Measurements from ENCODE around the gene C22orf42. TPM values are rescaled to one million over a fixed set of nuclear protein-coding genes. Genes with fewer than 3 reads are reported as not detected.
"Not testable (repeated sequence)": the region's sequence is repeated elsewhere in the genome, so short reads cannot be mapped to it uniquely, and the experiment has no call there.

The C22orf42 gene
- total RNA-seq, 1 donor from 2014 or later = 2.1 TPM

- H3K36me3 Mint-ChIP-seq = no peaks in the 10 kb centered on the region
- peaks cover 58% of the 10 kb centered on the region for H3K27me3 Mint-ChIP-seq
- H3K4me3 Mint-ChIP-seq = peak overlapping the region; percentile 58
- TF ChIP-seq CTCF (conservative IDR thresholded peaks at IDR 0.05) = peak; percentile 74
- no peak for DNase-seq (ENCODE audit: extremely low spot score, unreplicated experiment)
- peak overlapping the region; percentile 51 for H3K27ac Mint-ChIP-seq
- no peaks in the 10 kb centered on the region for H3K9me3 Mint-ChIP-seq
- peaks cover 13% of the 10 kb centered on the region for H3K4me1 Mint-ChIP-seq (ENCODE audit: unreplicated experiment)
Measured at GRCh38 chr22:32202539-32203180, 43.6 kb upstream of the C22orf42 start.

GRCh38 chr22:32202161-32202538 is 43.0 kb upstream of the C22orf42 start:
- Mint-ChIP-seq H3K27ac (peak overlapping the region; percentile 51), H3K27me3 (peaks cover 60% of the 10 kb centered on the region), H3K4me1 (ENCODE audit: unreplicated experiment) (peaks cover 13% of the 10 kb centered on the region), H3K4me3 (peak overlapping the region; percentile 58), H3K36me3 (no peaks in the 10 kb centered on the region), H3K9me3 (no peaks in the 10 kb centered on the region)
- no peak for TF ChIP-seq CTCF (conservative IDR thresholded peaks at IDR 0.05)
- DNase-seq (ENCODE audit: extremely low spot score, unreplicated experiment) = no peak

GRCh38 chr22:32200752-32201151 is 41.6 kb upstream of the C22orf42 start:
- no peak overlapping the region for H3K27ac Mint-ChIP-seq
- peaks cover 67% of the 10 kb centered on the region for H3K27me3 Mint-ChIP-seq

GRCh38 chr22:32199961-32200360 is 40.9 kb upstream of the C22orf42 start:
- Mint-ChIP-seq H3K4me1 (ENCODE audit: unreplicated experiment) (peaks cover 8% of the 10 kb centered on the region), H3K27me3 (peaks cover 66% of the 10 kb centered on the region), H3K9me3 (no peaks in the 10 kb centered on the region), H3K36me3 (no peaks in the 10 kb centered on the region), H3K4me3 (no peak overlapping the region), H3K27ac (no peak overlapping the region)
- no peak for DNase-seq (ENCODE audit: extremely low spot score, unreplicated experiment)
- no peak for TF ChIP-seq CTCF (conservative IDR thresholded peaks at IDR 0.05)

More at GRCh38 chr22:32200752-32201151, 41.6 kb upstream of the C22orf42 start:
- H3K9me3 Mint-ChIP-seq = no peaks in the 10 kb centered on the region
- no peak for DNase-seq (ENCODE audit: extremely low spot score, unreplicated experiment)
- no peak overlapping the region for H3K4me3 Mint-ChIP-seq
- no peak for TF ChIP-seq CTCF (conservative IDR thresholded peaks at IDR 0.05)
- no peaks in the 10 kb centered on the region for H3K36me3 Mint-ChIP-seq
- H3K4me1 Mint-ChIP-seq (ENCODE audit: unreplicated experiment) = peaks cover 13% of the 10 kb centered on the region

GRCh38 chr22:32199341-32199740 is 40.2 kb upstream of the C22orf42 start:
- Mint-ChIP-seq H3K9me3 (no peaks in the 10 kb centered on the region), H3K27me3 (peaks cover 62% of the 10 kb centered on the region), H3K36me3 (no peaks in the 10 kb centered on the region), H3K27ac (no peak overlapping the region), H3K4me1 (ENCODE audit: unreplicated experiment) (peaks cover 1% of the 10 kb centered on the region), H3K4me3 (no peak overlapping the region)
- TF ChIP-seq CTCF (conservative IDR thresholded peaks at IDR 0.05) = no peak
- DNase-seq (ENCODE audit: extremely low spot score, unreplicated experiment) = no peak

GRCh38 chr22:32197553-32198226 is 38.6 kb upstream of the C22orf42 start:
- H3K27me3 Mint-ChIP-seq = peaks cover 50% of the 10 kb centered on the region
- H3K4me3 Mint-ChIP-seq; H3K9me3 Mint-ChIP-seq; H3K36me3 Mint-ChIP-seq; H3K27ac Mint-ChIP-seq; DNase-seq (ENCODE audit: extremely low spot score, unreplicated experiment); H3K4me1 Mint-ChIP-seq (ENCODE audit: unreplicated experiment): not testable (repeated sequence)

- not testable (repeated sequence) for DNase-seq (ENCODE audit: extremely low spot score, unreplicated experiment); H3K4me1 Mint-ChIP-seq (ENCODE audit: unreplicated experiment); H3K4me3 Mint-ChIP-seq; H3K36me3 Mint-ChIP-seq; H3K9me3 Mint-ChIP-seq; H3K27ac Mint-ChIP-seq
- peaks cover 56% of the 10 kb centered on the region for H3K27me3 Mint-ChIP-seq
Measured at GRCh38 chr22:32195900-32196299, 36.8 kb upstream of the C22orf42 start.

- H3K9me3 Mint-ChIP-seq; H3K27ac Mint-ChIP-seq; H3K36me3 Mint-ChIP-seq; H3K4me3 Mint-ChIP-seq; H3K4me1 Mint-ChIP-seq (ENCODE audit: unreplicated experiment): not testable (repeated sequence)
- peaks cover 51% of the 10 kb centered on the region for H3K27me3 Mint-ChIP-seq
- peak; percentile 47 for DNase-seq (ENCODE audit: extremely low spot score, unreplicated experiment)
Measured at GRCh38 chr22:32193346-32193745, 34.2 kb upstream of the C22orf42 start.

- H3K4me3 Mint-ChIP-seq; H3K36me3 Mint-ChIP-seq; H3K27ac Mint-ChIP-seq; H3K4me1 Mint-ChIP-seq (ENCODE audit: unreplicated experiment); H3K9me3 Mint-ChIP-seq: not testable (repeated sequence)
- H3K27me3 Mint-ChIP-seq = peaks cover 43% of the 10 kb centered on the region
- peak; percentile 6 for DNase-seq (ENCODE audit: extremely low spot score, unreplicated experiment)
Measured at GRCh38 chr22:32191021-32191420, 31.9 kb upstream of the C22orf42 start.
